HEK293 (cell line): Measurements from ENCODE around the gene ANKRD65.
"Not testable (repeated sequence)": the region's sequence is repeated elsewhere in the genome, so short reads cannot be mapped to it uniquely, and the experiment has no call there.

Experiments
- CTCF ChIA-PET: fragments of 350-600 bp; formaldehyde crosslinking; extraction: SDS; loops from one replicate; lab custom pipeline; 2021; ENCODE audit warnings: antibody characterized with exemption; lab: Yijun Ruan, JAX
- POLR2A ChIA-PET: fragments of 300-600 bp; formaldehyde crosslinking; extraction: SDS; loops from one replicate; lab custom pipeline; 2020; ENCODE audit warnings: antibody characterized with exemption, inconsistent platforms; lab: Yijun Ruan, JAX
- H3K27ac ChIP-seq: fragments of 200-500 bp; sonication (Bioruptor generic); 2 replicates; pipeline ENCODE4 v1.5.1; 2014; ENCODE audit warnings: low read depth, low read length, control low read depth, inconsistent platforms; ENCODE audit errors: extremely low read depth
- H3K36me3 ChIP-seq, 2 experiments: fragments of 200-500 bp in 1 of 2; sonication (Bioruptor generic) in 1 of 2; 1 replicate in 1 of 2; 2 replicates in 1 of 2; pipeline ENCODE4 v1.5.1; 2014 to 2017; ENCODE audit warnings: inconsistent platforms in 2 of 2, low read length in 2 of 2; ENCODE audit not compliant: control insufficient read depth in 2 of 2, insufficient read depth in 1 of 2
- H3K4me1 ChIP-seq: fragments of 200-500 bp; sonication (Bioruptor generic); 2 replicates; pipeline ENCODE4 v1.5.1; 2014; ENCODE audit warnings: mild to moderate bottlenecking, low read length, inconsistent platforms; ENCODE audit not compliant: control insufficient read depth, insufficient read depth
- H3K4me3 ChIP-seq: 2 replicates; pipeline ENCODE4 v1.5.1; 2011; ENCODE audit warnings: low read depth, mild to moderate bottlenecking, control low read depth, low read length, moderate library complexity
- H3K9me3 ChIP-seq: fragments of 200-500 bp; sonication (Bioruptor generic); 2 replicates; pipeline ENCODE4 v1.5.1; 2014; ENCODE audit warnings: low read depth, low read length, inconsistent platforms; ENCODE audit not compliant: control insufficient read depth, insufficient read depth
- SP3 ChIP-seq: fragments of 450-650 bp; formaldehyde crosslinking; IDR thresholded peaks from 2 replicates; pipeline ENCODE4 v1.5.1; 2016; ENCODE audit warnings: missing biosample characterization, missing genetic modification characterization
- ZIC2 ChIP-seq: fragments of 450-650 bp; formaldehyde crosslinking; IDR thresholded peaks from 2 replicates; pipeline ENCODE4 v1.5.1; 2016; ENCODE audit warnings: missing biosample characterization, missing genetic modification characterization
- ZNF341 ChIP-seq: fragments of 450-650 bp; formaldehyde crosslinking; IDR thresholded peaks from 2 replicates; pipeline ENCODE4; 2016; ENCODE audit warnings: low read depth, missing biosample characterization, missing genetic modification characterization
- ZNF354C ChIP-seq: fragments of 450-650 bp; formaldehyde crosslinking; IDR thresholded peaks from 2 replicates; pipeline ENCODE4 v1.5.1; 2016; ENCODE audit warnings: missing biosample characterization, missing genetic modification characterization, low read depth, borderline replicate concordance
- ZNF37A ChIP-seq: fragments of 450-650 bp; IDR thresholded peaks from 2 replicates; pipeline ENCODE4 v1.5.1; 2018; ENCODE audit warnings: missing biosample characterization, missing genetic modification characterization
- ZNF48 ChIP-seq: fragments of 450-650 bp; formaldehyde crosslinking; IDR thresholded peaks from 2 replicates; pipeline ENCODE4 v1.5.1; 2016; ENCODE audit warnings: missing biosample characterization, missing genetic modification characterization
- ZNF510 ChIP-seq: fragments of 450-650 bp; formaldehyde crosslinking; IDR thresholded peaks from 2 replicates; pipeline ENCODE4 v1.5.1; 2018; ENCODE audit warnings: mild to moderate bottlenecking, missing genetic modification characterization, missing biosample characterization; ENCODE audit not compliant: insufficient replicate concordance
- ZNF529 ChIP-seq: fragments of 450-650 bp; formaldehyde crosslinking; IDR thresholded peaks from 2 replicates; pipeline ENCODE4 v1.5.1; 2017; ENCODE audit warnings: missing genetic modification characterization, missing biosample characterization; ENCODE audit not compliant: insufficient replicate concordance
- ZNF624 ChIP-seq: fragments of 450-650 bp; formaldehyde crosslinking; IDR thresholded peaks from 2 replicates; pipeline ENCODE4 v1.5.1; 2017; ENCODE audit warnings: missing biosample characterization, missing genetic modification characterization
- ZNF701 ChIP-seq: fragments of 450-650 bp; formaldehyde crosslinking; IDR thresholded peaks from 2 replicates; pipeline ENCODE4 v1.5.1; 2016; ENCODE audit warnings: missing biosample characterization, missing genetic modification characterization
- TF ChIP-seq, protein P1 (sequence below): fragments of 450-650 bp; formaldehyde crosslinking; IDR thresholded peaks from 2 replicates; pipeline ENCODE4 v1.5.1; 2016; ENCODE audit warnings: missing biosample characterization, missing genetic modification characterization, low read depth
- TF ChIP-seq, protein P2 (sequence below): fragments of 450-650 bp; formaldehyde crosslinking; IDR thresholded peaks from 2 replicates; pipeline ENCODE4 v1.5.1; 2016; ENCODE audit warnings: missing biosample characterization, missing genetic modification characterization, borderline replicate concordance
- TF ChIP-seq, protein P3 (sequence below): IDR thresholded peaks from 2 replicates; pipeline ENCODE4 v1.6.1; 2011; ENCODE audit warnings: mild to moderate bottlenecking, low read depth, low read length, borderline replicate concordance

The ANKRD65 gene

DNA sequence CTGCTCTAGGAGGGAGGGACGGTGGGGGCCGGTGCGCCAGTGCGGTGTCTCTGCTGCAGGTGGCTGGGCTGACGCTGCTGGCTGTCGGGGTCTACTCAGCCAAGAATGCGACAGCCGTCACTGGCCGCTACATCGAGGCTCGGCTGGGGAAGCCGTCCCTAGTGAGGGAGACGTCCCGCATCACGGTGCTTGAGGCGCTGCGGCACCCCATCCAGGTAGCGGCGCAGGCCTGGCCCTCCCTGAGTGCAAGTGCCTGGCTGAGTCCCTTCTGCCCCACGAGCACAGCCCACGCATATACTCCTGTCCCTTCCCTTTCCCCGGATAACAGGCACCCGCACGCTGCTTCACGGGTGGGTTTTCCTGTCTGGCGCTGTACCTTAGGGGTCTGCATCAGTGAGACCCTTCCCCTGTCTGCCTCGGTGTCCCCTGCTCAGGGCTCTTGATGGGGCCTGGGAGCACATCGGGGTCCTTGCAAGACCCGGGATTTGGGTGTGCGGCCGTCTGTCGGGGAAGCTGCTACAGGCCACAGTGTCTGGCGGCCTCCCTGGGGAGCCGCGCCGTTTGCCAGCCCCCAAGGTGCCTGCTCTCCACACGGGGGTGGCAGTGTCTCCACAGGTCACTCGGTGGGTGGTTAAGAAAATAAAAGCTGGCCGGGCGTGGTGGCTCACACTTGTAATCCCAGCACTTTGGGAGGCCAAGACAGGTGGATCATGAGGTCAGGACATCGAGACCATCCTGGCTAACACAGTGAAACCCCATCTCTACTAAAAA, 33.4 kb upstream of the ANKRD65 start:
- H3K4me1 ChIP-seq, POLR2A ChIA-PET, H3K4me3 ChIP-seq, H3K9me3 ChIP-seq, H3K27ac ChIP-seq, H3K36me3 ChIP-seq: not testable (repeated sequence)
- TF ChIP-seq ZIC2 (tag by site-specific recombination) = 0 out of 2 replicates have a peak, but pooled peaks have one; percentile 22
- CTCF ChIA-PET = interaction anchor here (1.2 kb wide), 1 partner anchor 13 kb away, joined by 6 read pairs; no protein-coding TSS in a partner anchor

DNA sequence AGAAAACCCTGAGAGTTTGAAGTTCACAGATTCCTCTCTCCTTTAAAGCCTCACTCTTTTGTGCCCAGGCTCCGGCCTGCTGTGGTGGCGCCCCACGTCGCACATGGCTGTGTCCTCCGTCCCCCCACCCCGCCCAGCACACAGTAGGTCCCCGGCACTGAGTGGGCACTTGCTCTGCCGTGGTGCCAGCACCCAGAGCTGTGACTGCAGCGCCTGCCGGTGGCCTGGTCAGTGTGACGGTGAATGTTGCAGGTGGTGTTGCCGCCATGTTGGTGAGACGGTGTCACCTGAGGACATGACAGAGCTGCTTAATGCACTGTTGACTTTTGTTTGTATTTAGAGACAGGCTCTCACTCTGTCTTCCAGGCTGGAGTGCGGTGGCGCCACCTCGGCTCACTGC, 31.8 kb upstream of the ANKRD65 start:
- Histone ChIP-seq H3K9me3 (no peaks in the 10 kb centered on the region), H3K27ac (no peak overlapping the region), H3K36me3 (no peaks in the 10 kb centered on the region), H3K4me3 (no peak overlapping the region), H3K4me1 (no peaks in the 10 kb centered on the region)
- POLR2A ChIA-PET = no interaction called here
- CTCF ChIA-PET = interaction anchor here (1.0 kb wide), 1 partner anchor 12 kb away, joined by 4 read pairs; no protein-coding TSS in a partner anchor
- TF ChIP-seq, protein P1, sequence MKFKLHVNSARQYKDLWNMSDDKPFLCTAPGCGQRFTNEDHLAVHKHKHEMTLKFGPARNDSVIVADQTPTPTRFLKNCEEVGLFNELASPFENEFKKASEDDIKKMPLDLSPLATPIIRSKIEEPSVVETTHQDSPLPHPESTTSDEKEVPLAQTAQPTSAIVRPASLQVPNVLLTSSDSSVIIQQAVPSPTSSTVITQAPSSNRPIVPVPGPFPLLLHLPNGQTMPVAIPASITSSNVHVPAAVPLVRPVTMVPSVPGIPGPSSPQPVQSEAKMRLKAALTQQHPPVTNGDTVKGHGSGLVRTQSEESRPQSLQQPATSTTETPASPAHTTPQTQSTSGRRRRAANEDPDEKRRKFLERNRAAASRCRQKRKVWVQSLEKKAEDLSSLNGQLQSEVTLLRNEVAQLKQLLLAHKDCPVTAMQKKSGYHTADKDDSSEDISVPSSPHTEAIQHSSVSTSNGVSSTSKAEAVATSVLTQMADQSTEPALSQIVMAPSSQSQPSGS (tag by site-specific recombination) = no peak
- TF ChIP-seq ZNF624 (tag by site-specific recombination) (no peak), ZNF48 (tag by site-specific recombination) (no peak), ZNF37A (tag by site-specific recombination) (no peak), ZNF354C (tag by site-specific recombination) (no peak), SP3 (tag by site-specific recombination) (no peak), ZNF341 (tag by site-specific recombination) (no peak), ZNF529 (tag by site-specific recombination) (no peak), ZNF701 (tag by site-specific recombination) (no peak), ZNF510 (tag by site-specific recombination) (no peak)
- TF ChIP-seq, protein P2, sequence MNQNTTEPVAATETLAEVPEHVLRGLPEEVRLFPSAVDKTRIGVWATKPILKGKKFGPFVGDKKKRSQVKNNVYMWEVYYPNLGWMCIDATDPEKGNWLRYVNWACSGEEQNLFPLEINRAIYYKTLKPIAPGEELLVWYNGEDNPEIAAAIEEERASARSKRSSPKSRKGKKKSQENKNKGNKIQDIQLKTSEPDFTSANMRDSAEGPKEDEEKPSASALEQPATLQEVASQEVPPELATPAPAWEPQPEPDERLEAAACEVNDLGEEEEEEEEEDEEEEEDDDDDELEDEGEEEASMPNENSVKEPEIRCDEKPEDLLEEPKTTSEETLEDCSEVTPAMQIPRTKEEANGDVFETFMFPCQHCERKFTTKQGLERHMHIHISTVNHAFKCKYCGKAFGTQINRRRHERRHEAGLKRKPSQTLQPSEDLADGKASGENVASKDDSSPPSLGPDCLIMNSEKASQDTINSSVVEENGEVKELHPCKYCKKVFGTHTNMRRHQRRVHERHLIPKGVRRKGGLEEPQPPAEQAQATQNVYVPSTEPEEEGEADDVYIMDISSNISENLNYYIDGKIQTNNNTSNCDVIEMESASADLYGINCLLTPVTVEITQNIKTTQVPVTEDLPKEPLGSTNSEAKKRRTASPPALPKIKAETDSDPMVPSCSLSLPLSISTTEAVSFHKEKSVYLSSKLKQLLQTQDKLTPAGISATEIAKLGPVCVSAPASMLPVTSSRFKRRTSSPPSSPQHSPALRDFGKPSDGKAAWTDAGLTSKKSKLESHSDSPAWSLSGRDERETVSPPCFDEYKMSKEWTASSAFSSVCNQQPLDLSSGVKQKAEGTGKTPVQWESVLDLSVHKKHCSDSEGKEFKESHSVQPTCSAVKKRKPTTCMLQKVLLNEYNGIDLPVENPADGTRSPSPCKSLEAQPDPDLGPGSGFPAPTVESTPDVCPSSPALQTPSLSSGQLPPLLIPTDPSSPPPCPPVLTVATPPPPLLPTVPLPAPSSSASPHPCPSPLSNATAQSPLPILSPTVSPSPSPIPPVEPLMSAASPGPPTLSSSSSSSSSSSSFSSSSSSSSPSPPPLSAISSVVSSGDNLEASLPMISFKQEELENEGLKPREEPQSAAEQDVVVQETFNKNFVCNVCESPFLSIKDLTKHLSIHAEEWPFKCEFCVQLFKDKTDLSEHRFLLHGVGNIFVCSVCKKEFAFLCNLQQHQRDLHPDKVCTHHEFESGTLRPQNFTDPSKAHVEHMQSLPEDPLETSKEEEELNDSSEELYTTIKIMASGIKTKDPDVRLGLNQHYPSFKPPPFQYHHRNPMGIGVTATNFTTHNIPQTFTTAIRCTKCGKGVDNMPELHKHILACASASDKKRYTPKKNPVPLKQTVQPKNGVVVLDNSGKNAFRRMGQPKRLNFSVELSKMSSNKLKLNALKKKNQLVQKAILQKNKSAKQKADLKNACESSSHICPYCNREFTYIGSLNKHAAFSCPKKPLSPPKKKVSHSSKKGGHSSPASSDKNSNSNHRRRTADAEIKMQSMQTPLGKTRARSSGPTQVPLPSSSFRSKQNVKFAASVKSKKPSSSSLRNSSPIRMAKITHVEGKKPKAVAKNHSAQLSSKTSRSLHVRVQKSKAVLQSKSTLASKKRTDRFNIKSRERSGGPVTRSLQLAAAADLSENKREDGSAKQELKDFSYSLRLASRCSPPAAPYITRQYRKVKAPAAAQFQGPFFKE (tag by site-specific recombination) = no peak
- TF ChIP-seq, protein P3, sequence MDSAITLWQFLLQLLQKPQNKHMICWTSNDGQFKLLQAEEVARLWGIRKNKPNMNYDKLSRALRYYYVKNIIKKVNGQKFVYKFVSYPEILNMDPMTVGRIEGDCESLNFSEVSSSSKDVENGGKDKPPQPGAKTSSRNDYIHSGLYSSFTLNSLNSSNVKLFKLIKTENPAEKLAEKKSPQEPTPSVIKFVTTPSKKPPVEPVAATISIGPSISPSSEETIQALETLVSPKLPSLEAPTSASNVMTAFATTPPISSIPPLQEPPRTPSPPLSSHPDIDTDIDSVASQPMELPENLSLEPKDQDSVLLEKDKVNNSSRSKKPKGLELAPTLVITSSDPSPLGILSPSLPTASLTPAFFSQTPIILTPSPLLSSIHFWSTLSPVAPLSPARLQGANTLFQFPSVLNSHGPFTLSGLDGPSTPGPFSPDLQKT = no peak
